ENCODE results near the gene RPL10A. TPM values are rescaled to one million over a fixed set of nuclear protein-coding genes. Genes with fewer than 3 reads are reported as not detected.

The RPL10A gene
- total and polyA plus RNA-seq, 2 of the 13 experiments (the other 11 are each of a cell fraction or from before 2014, with no cell fraction given) = 1,854 to 2,726 TPM

- TF ChIP-seq BCL3 (CRISPR knock-in tag; IDR thresholded peaks at IDR 0.05) (peak; percentile 80; the same call in 1 of the 2 replicates), AHDC1 (CRISPR knock-in tag; IDR thresholded peaks at IDR 0.05; ENCODE audit: borderline replicate concordance) (peak; percentile 9; the same call in 1 of the 2 replicates), ZNF335 (CRISPR knock-in tag; IDR thresholded peaks at IDR 0.05) (peak; percentile 94), CTCF (CRISPR knock-in tag; IDR thresholded peaks at IDR 0.05) (peak; percentile 100), TBP (CRISPR knock-in tag; IDR thresholded peaks at IDR 0.05) (no peak), ZNF512 (CRISPR knock-in tag; IDR thresholded peaks at IDR 0.05) (no peak), NR2F2 (IDR thresholded peaks at IDR 0.05; ENCODE audit: borderline replicate concordance, low read depth) (peak; percentile 68; the same call in 1 of the 2 replicates), MTF1 (CRISPR knock-in tag; IDR thresholded peaks at IDR 0.05) (peak; percentile 74; the same call in 1 of the 2 replicates), MATR3 (CRISPR knock-in tag; IDR thresholded peaks at IDR 0.05) (no peak), MNT (IDR thresholded peaks at IDR 0.05) (no peak), SIN3B (IDR thresholded peaks at IDR 0.05; ENCODE audit: low read length) (peak; percentile 72), E2F5 (CRISPR knock-in tag; conservative IDR thresholded peaks at IDR 0.05) (no peak), GATAD2A (CRISPR knock-in tag; IDR thresholded peaks at IDR 0.05) (peak; percentile 80)
These were observed at the start of gene RPL10A (continued) for GRCh38 chr6:35468181-35468979.
